ENCODE results near the gene TRABD2A.

The TRABD2A gene

GRCh38 chr2:84896567-84896966 lies 15.7 kb upstream of the TRABD2A start:
- DNase-seq (ENCODE audit: low spot score), result no peak
- TF ChIP-seq, protein P1, sequence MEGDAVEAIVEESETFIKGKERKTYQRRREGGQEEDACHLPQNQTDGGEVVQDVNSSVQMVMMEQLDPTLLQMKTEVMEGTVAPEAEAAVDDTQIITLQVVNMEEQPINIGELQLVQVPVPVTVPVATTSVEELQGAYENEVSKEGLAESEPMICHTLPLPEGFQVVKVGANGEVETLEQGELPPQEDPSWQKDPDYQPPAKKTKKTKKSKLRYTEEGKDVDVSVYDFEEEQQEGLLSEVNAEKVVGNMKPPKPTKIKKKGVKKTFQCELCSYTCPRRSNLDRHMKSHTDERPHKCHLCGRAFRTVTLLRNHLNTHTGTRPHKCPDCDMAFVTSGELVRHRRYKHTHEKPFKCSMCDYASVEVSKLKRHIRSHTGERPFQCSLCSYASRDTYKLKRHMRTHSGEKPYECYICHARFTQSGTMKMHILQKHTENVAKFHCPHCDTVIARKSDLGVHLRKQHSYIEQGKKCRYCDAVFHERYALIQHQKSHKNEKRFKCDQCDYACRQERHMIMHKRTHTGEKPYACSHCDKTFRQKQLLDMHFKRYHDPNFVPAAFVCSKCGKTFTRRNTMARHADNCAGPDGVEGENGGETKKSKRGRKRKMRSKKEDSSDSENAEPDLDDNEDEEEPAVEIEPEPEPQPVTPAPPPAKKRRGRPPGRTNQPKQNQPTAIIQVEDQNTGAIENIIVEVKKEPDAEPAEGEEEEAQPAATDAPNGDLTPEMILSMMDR (IDR thresholded peaks at IDR 0.05; ENCODE audit: borderline replicate concordance, control extremely low read depth, extremely low read depth, insufficient read depth, missing control alignments), result no peak
- in situ Hi-C loops (cut with MboI; ENCODE audit: low sequenced_read_pairs, unreplicated experiment), result no loop called here

DNA sequence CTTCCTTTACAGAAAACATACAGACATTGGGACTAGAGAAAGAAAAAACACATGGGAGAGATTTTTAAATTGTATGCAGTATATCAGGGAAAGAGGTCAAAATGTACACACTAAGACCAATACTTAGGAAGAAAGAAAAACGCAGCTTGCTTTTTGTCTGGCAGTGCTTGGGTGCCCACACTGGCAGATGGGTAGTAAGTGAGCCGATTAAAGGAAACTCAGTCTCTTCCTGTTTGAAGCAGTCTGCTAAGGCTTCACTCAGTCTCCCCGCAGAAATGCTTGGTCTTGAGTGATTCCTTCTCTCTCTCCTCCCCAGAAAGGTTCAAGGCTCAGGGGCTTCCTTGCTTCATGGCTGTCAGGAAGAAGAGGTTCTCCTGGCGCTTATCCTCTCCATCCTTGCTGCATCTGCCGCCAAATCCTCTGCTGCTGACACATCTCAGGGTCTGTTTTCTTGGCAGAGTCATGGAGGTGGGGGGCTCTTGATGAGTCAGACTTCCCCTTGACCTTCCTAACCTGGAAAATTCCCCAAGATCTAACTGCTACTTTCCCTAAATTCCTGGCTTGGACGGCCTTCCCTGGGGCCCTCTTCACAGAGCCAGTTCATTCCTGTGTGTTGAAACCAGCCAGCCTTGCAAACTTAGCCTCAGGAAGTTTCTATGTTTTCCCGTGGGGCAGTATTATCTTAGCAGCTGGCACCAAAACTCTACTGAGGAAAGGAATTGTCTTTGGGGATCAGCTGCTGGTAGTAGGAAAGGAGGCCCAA lies 14.1 kb upstream of the TRABD2A start:
- in situ Hi-C loops (cut with MboI; ENCODE audit: low sequenced_read_pairs, unreplicated experiment), result no loop called here
- DNase-seq (ENCODE audit: low spot score), result no peak

GRCh38 chr2:84894131-84894586 lies 13.3 kb upstream of the TRABD2A start:
- DNase-seq (ENCODE audit: low spot score), result no peak
- in situ Hi-C loops (cut with MboI; ENCODE audit: low sequenced_read_pairs, unreplicated experiment), result no loop called here
- TF ChIP-seq, protein P1 (IDR thresholded peaks at IDR 0.05; ENCODE audit: borderline replicate concordance, control extremely low read depth, extremely low read depth, insufficient read depth, missing control alignments), result no peak

More for the DNA sequence above, 14.1 kb upstream of the TRABD2A start:
- TF ChIP-seq, protein P1 (IDR thresholded peaks at IDR 0.05; ENCODE audit: borderline replicate concordance, control extremely low read depth, extremely low read depth, insufficient read depth, missing control alignments), result no peak

DNA sequence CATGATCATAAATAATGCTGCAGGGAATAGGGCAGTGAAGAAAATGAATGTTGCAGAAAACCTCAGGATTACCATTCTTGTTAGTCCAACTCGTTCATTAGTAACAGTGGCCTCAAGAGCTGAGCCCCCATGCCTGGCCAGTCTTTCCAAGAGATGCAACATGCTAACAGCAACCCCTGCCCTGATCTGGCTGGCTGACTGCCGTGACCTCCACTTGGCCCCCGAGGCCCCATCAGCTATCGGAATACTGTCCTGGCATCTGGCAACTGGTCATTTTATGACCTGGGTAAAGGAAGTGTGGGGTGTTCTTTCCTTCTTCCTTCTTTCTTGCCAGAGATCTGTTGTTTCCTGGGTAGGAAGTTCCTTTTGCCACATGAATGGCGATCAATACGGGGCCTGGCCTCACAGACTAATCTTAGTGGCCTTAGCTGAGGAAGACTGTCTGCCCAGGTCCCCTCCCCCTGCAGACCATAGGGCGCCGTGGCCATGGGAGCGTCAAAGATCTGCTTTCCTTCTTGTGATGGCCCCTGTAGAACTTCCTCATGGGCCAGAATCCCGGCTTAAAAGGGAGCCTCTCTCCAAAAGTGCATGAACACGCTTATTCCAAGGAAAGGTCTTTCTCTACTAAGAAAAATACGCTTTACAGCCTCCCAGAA lies 10.6 kb upstream of the TRABD2A start:
- in situ Hi-C loops (cut with MboI; ENCODE audit: low sequenced_read_pairs, unreplicated experiment), result no loop called here
- no peak for DNase-seq (ENCODE audit: low spot score)
- TF ChIP-seq, protein P1 (IDR thresholded peaks at IDR 0.05; ENCODE audit: borderline replicate concordance, control extremely low read depth, extremely low read depth, insufficient read depth, missing control alignments), result no peak

DNA sequence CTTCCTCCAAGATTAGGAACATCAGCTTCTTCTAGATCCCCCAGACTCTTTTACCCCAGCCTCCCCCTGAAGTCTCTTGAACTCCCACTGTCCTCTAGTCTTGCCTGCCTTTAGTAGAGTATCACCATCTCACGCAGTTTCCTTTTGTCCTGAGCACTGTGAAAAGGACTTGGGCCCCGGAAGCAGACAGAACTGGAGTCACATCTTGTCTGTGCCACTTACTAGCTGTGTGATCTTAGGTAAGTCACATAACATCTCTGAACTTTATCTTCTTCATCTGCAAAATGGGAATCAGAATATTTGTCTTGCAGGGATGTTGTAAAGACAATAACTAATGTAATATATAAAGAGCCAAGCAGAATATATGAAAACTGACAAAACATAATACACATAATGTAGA lies 8.4 kb upstream of the TRABD2A start:
- DNase-seq (ENCODE audit: low spot score), result no peak
- in situ Hi-C loops (cut with MboI; ENCODE audit: low sequenced_read_pairs, unreplicated experiment), result no loop called here
- TF ChIP-seq, protein P1 (IDR thresholded peaks at IDR 0.05; ENCODE audit: borderline replicate concordance, control extremely low read depth, extremely low read depth, insufficient read depth, missing control alignments), result no peak

GRCh38 chr2:84888401-84889276 lies 7.8 kb upstream of the TRABD2A start:
- DNase-seq (ENCODE audit: low spot score), result peak; percentile 63

More at GRCh38 chr2:84888401-84889276, 7.8 kb upstream of the TRABD2A start:
- TF ChIP-seq, protein P1 (IDR thresholded peaks at IDR 0.05; ENCODE audit: borderline replicate concordance, control extremely low read depth, extremely low read depth, insufficient read depth, missing control alignments), result no peak
- in situ Hi-C loops (cut with MboI; ENCODE audit: low sequenced_read_pairs, unreplicated experiment), result no loop called here

Data from GM13976 (cell line).